IMR-90 (cell line): ENCODE results near the gene EPHA2. TPM values are rescaled to one million over a fixed set of nuclear protein-coding genes. Genes with fewer than 3 reads are reported as not detected.

ENCODE experiments used
- ATAC-seq: fragments of 200-7000 bp; cut with Tn5 transposase; 2 replicates; pipeline ENCODE4 v1.9.1; 2020; ENCODE audit warnings: low read depth, mild to moderate bottlenecking, moderate library complexity
- BruUV-seq: library from RNA; stranded (reverse); fragments of 400-500 nt; replicated peaks from 2 replicates; lab custom pipeline; 2021; lab: Mats Ljungman, UMichigan
- CTCF ChIA-PET: fragments of 300-600 bp; formaldehyde crosslinking; extraction: SDS; loops from one replicate; lab custom pipeline; 2021; ENCODE audit warnings: antibody characterized with exemption; lab: Yijun Ruan, JAX
- POLR2A ChIA-PET: fragments of 300-600 bp; sonication (Branson Sonifier 250); formaldehyde crosslinking; loops from one replicate; lab custom pipeline; 2022; ENCODE audit warnings: antibody characterized with exemption; ENCODE audit not compliant: unreplicated experiment; lab: Charles Lee
- DNase-seq: peaks from one replicate; pipeline ENCODE4 v3.0.0; 2013
- H2AFZ ChIP-seq: replicated peaks from 2 replicates; pipeline ENCODE3; 2013; ENCODE audit warnings: low read length, mild to moderate bottlenecking; ENCODE audit not compliant: poor library complexity
- H2AK5ac ChIP-seq: 2 replicates; pipeline ENCODE4 v1.6.1; 2013; ENCODE audit warnings: low read depth, low read length, inconsistent platforms
- H2AK9ac ChIP-seq: replicated peaks from 2 replicates; pipeline ENCODE3; 2013; ENCODE audit warnings: mild to moderate bottlenecking, low read depth, low read length, moderate library complexity; ENCODE audit not compliant: poor library complexity
- H2BK120ac ChIP-seq: 2 replicates; pipeline ENCODE4 v1.6.1; 2013; ENCODE audit warnings: low read depth, low read length, inconsistent platforms
- H2BK15ac ChIP-seq: 3 replicates; pipeline ENCODE4 v1.6.1; 2013; ENCODE audit warnings: low read depth, low read length, inconsistent platforms
- H2BK20ac ChIP-seq: 2 replicates; pipeline ENCODE4 v1.6.1; 2013; ENCODE audit warnings: low read depth, mild to moderate bottlenecking, inconsistent platforms, low read length, moderate library complexity
- H2BK5ac ChIP-seq: 2 replicates; pipeline ENCODE4 v1.6.1; 2013; ENCODE audit warnings: mild to moderate bottlenecking, low read depth, low read length, inconsistent platforms; ENCODE audit not compliant: poor library complexity, severe bottlenecking
- H3K14ac ChIP-seq: replicated peaks from 2 replicates; pipeline ENCODE4 v1.6.1; 2013; ENCODE audit warnings: low read depth, low read length, inconsistent platforms
- H3K18ac ChIP-seq: 2 replicates; pipeline ENCODE4 v1.6.1; 2013; ENCODE audit warnings: low read depth, low read length, control low read depth
- H3K23ac ChIP-seq: 2 replicates; pipeline ENCODE4 v1.6.1; 2013; ENCODE audit warnings: low read depth, low read length, inconsistent platforms
- H3K27ac ChIP-seq: 2 replicates; pipeline ENCODE4 v1.5.1; 2013; ENCODE audit warnings: mild to moderate bottlenecking, control low read depth, low read length; ENCODE audit not compliant: insufficient read depth
- H3K27me3 ChIP-seq: 2 replicates; pipeline ENCODE4 v1.6.1; 2013; ENCODE audit warnings: low read length; ENCODE audit not compliant: control insufficient read depth, insufficient read depth
- H3K36me3 ChIP-seq: 2 replicates; pipeline ENCODE4 v1.6.1; 2013; ENCODE audit warnings: low read length, mixed read lengths; ENCODE audit not compliant: control insufficient read depth, insufficient read depth
- H3K4ac ChIP-seq: 2 replicates; pipeline ENCODE4 v1.6.1; 2013; ENCODE audit warnings: low read depth, low read length, inconsistent platforms
- H3K4me1 ChIP-seq: 2 replicates; pipeline ENCODE4 v1.6.1; 2013; ENCODE audit warnings: low read length, mixed read lengths; ENCODE audit not compliant: control insufficient read depth, insufficient read depth
- H3K4me2 ChIP-seq: 2 replicates; pipeline ENCODE4 v1.6.1; 2013; ENCODE audit warnings: low read depth, mild to moderate bottlenecking, control low read depth, low read length, moderate library complexity
- H3K4me3 ChIP-seq: 2 replicates; pipeline ENCODE4 v1.5.1; 2013; ENCODE audit warnings: low read depth, mild to moderate bottlenecking, control low read depth, low read length, moderate library complexity; ENCODE audit not compliant: insufficient read depth
- H3K56ac ChIP-seq: 2 replicates; pipeline ENCODE4 v1.6.1; 2013; ENCODE audit warnings: low read length, inconsistent platforms; ENCODE audit not compliant: insufficient read depth; ENCODE audit errors: extremely low read depth
- H3K79me1 ChIP-seq, 2 experiments: 2 replicates each; pipeline ENCODE4 v1.6.1; 2013; ENCODE audit warnings: low read length in 2 of 2, inconsistent platforms in 1 of 2, low read depth in 1 of 2
- H3K9ac ChIP-seq: 2 replicates; pipeline ENCODE4 v1.6.1; 2013; ENCODE audit warnings: low read depth, low read length, control low read depth
- H3K9me1 ChIP-seq: 2 replicates; pipeline ENCODE4 v1.6.1; 2013; ENCODE audit warnings: low read length, inconsistent platforms; ENCODE audit not compliant: insufficient read depth
- H3K9me3 ChIP-seq: 2 replicates; pipeline ENCODE4 v1.6.1; 2013; ENCODE audit warnings: low read length; ENCODE audit not compliant: control insufficient read depth, insufficient read depth
- H4K20me1 ChIP-seq: 2 replicates; pipeline ENCODE4 v1.6.1; 2013; ENCODE audit warnings: low read length, inconsistent platforms; ENCODE audit not compliant: insufficient read depth
- H4K5ac ChIP-seq: 2 replicates; pipeline ENCODE4 v1.6.1; 2013; ENCODE audit warnings: mild to moderate bottlenecking, low read depth, low read length, control low read depth
- H4K8ac ChIP-seq, 2 experiments: 2 replicates each; pipeline ENCODE4 v1.6.1; 2013; ENCODE audit warnings: low read depth in 2 of 2, low read length in 2 of 2, control low read depth in 1 of 2, inconsistent platforms in 1 of 2
- H4K91ac ChIP-seq: 2 replicates; pipeline ENCODE4 v1.6.1; 2013; ENCODE audit warnings: low read depth, low read length, inconsistent platforms; ENCODE audit not compliant: insufficient read depth
- MXI1 ChIP-seq: IDR thresholded peaks from 2 replicates; pipeline ENCODE4 v1.6.1; 2012; ENCODE audit warnings: low read depth, mild to moderate bottlenecking, low read length, moderate library complexity, borderline replicate concordance
- RFX5 ChIP-seq: IDR thresholded peaks from 2 replicates; pipeline ENCODE4 v1.8.0; 2012; ENCODE audit warnings: low read depth, mild to moderate bottlenecking, low read length, moderate library complexity
- SMC3 ChIP-seq: fragments of 150-350 bp; IDR thresholded peaks from 2 replicates; pipeline ENCODE4 v1.6.1; 2016; ENCODE audit warnings: low read depth, mild to moderate bottlenecking, antibody characterized with exemption, low read length, moderate library complexity
- WGBS, 2 experiments: methylation state at CpG; one replicate each; pipeline versions ENCODE4 v1.1.5 to v1.1.7; 2013; ENCODE audit warnings: missing lambda C conversion rate in 2 of 2; ENCODE audit not compliant: insufficient read length in 1 of 2; ENCODE audit errors: extremely low coverage in 2 of 2; 5-methylcytosine and 5-hydroxymethylcytosine counted together
- dilution Hi-C: fragments of 300-500 bp; cut with HindIII; formaldehyde crosslinking; loops from one replicate; pipeline ENCODE4 v1.14.3; 2018; ENCODE audit warnings: low sequenced_read_pairs; ENCODE audit not compliant: unreplicated experiment
- in situ Hi-C: fragments of 300-500 bp; cut with MboI; formaldehyde crosslinking; loops from 3 replicates; pipeline ENCODE4 v1.14.3; 2019; ENCODE audit warnings: low sequenced_read_pairs, inconsistent platforms, mixed read lengths
- intact Hi-C: fragments of 100-400 bp; cut with micrococcal nuclease; formaldehyde crosslinking; loops from 2 replicates; pipeline ENCODE4 v1.10.0; 2022
- polyA plus RNA-seq, 3 experiments: library from polyadenylated mRNA; depleted of rRNA; stranded (reverse); fragments of >200 nt; gene quantifications; 2 replicates each; pipeline ENCODE4 v1.2.3, GENCODE V29; 2012; ENCODE audit warnings: low replicate concordance in 1 of 3
- total RNA-seq: library from RNA; depleted of rRNA; stranded (reverse); fragments of >200 nt; gene quantifications from 2 replicates; pipeline ENCODE4 v1.2.3, GENCODE V29; 2012
- TF ChIP-seq, protein P1 (sequence below): fragments of 150-350 bp; IDR thresholded peaks from 2 replicates; pipeline ENCODE4 v1.6.1; 2017; ENCODE audit warnings: mild to moderate bottlenecking, antibody characterized with exemption, low read length, low read depth
- TF ChIP-seq, protein P2 (sequence below): fragments of 150-350 bp; IDR thresholded peaks from 2 replicates; pipeline ENCODE4 v1.6.1; 2016; ENCODE audit warnings: low read depth, mild to moderate bottlenecking, low read length, moderate library complexity, borderline replicate concordance

Gene EPHA2
- total and polyA plus RNA-seq, 2 of the 4 experiments (the other 2 are of a cell fraction) = 24.0 to 72.6 TPM

DNA sequence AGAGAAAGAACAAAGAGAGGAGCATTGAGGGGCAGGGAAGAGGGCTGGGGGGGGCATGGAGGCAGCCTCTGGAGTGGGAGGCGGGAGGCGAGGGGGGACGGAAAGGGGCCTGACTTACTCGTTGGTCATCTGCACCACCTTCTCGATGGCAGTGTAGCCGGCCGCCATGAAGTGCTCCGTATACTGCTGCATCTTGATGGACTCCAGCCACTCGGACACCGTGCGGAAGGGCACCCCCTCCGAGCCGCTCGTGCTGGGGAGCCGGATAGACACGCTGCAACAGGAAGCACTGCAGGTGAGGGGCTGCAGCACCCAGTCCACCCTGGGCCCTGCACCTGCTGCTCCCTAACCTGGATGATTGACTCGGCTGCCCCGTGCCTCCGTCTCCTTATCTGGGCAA, 26.6 kb downstream of the EPHA2 start:
- Histone ChIP-seq H2BK20ac (no peak overlapping the region), H3K79me1 (peaks cover 24 to 85% of the 10 kb centered on the region in 2 experiments), H3K18ac (no peak overlapping the region), H4K5ac (no peak overlapping the region), H2AK9ac (no peak overlapping the region), H3K4me1 (no peaks in the 10 kb centered on the region), H2BK120ac (no peak overlapping the region), H3K36me3 (peaks cover 90% of the 10 kb centered on the region), H3K9me1 (0 out of 2 replicates have a peak, but pooled peaks cover 2% of the 10 kb centered on the region), H2BK5ac (no peak overlapping the region), H2AK5ac (no peak overlapping the region), H3K9me3 (no peaks in the 10 kb centered on the region), H4K20me1 (peaks cover 46% of the 10 kb centered on the region), H2BK15ac (no peak overlapping the region), H2AFZ (no peak overlapping the region), H3K23ac (no peak overlapping the region), H3K9ac (no peak overlapping the region), H3K27me3 (no peaks in the 10 kb centered on the region), H4K91ac (no peak overlapping the region), H4K8ac (no peak overlapping the region), H3K27ac (no peak overlapping the region), H3K4ac (no peak overlapping the region), H3K4me3 (no peak overlapping the region), H3K4me2 (no peak overlapping the region), H3K56ac (no peak overlapping the region), H3K14ac (no peak overlapping the region)
- no TSS peak for BruUV-seq
- dilution Hi-C loops (no loop called here), intact Hi-C loops (no loop called here), in situ Hi-C loops (no loop called here)
- DNase-seq = no peak
- CTCF ChIA-PET = no interaction called here
- no peak for ATAC-seq
- TF ChIP-seq SMC3 (no peak), MXI1 (no peak), RFX5 (no peak)
- TF ChIP-seq, protein P1, sequence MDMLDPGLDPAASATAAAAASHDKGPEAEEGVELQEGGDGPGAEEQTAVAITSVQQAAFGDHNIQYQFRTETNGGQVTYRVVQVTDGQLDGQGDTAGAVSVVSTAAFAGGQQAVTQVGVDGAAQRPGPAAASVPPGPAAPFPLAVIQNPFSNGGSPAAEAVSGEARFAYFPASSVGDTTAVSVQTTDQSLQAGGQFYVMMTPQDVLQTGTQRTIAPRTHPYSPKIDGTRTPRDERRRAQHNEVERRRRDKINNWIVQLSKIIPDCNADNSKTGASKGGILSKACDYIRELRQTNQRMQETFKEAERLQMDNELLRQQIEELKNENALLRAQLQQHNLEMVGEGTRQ = no peak
- TF ChIP-seq, protein P2, sequence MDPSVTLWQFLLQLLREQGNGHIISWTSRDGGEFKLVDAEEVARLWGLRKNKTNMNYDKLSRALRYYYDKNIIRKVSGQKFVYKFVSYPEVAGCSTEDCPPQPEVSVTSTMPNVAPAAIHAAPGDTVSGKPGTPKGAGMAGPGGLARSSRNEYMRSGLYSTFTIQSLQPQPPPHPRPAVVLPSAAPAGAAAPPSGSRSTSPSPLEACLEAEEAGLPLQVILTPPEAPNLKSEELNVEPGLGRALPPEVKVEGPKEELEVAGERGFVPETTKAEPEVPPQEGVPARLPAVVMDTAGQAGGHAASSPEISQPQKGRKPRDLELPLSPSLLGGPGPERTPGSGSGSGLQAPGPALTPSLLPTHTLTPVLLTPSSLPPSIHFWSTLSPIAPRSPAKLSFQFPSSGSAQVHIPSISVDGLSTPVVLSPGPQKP = no peak
- POLR2A ChIA-PET = no interaction called here
- WGBS, 2 experiments = 90% methylated on average over 15 of the region's 19 CpGs; no CpG with 5 or more reads in 1 of the 2 experiments
